GM12873 (cell line): Measurements from ENCODE around the gene PTPRR.

ENCODE experiments used
- TF ChIP-seq, protein P1 (sequence below): IDR thresholded peaks from 2 replicates; pipeline ENCODE4 v1.5.1; 2012; ENCODE audit warnings: low read depth, mild to moderate bottlenecking, moderate library complexity, low read length, control low read depth; ENCODE audit not compliant: insufficient read depth; ENCODE audit errors: missing control alignments

The PTPRR gene

DNA sequence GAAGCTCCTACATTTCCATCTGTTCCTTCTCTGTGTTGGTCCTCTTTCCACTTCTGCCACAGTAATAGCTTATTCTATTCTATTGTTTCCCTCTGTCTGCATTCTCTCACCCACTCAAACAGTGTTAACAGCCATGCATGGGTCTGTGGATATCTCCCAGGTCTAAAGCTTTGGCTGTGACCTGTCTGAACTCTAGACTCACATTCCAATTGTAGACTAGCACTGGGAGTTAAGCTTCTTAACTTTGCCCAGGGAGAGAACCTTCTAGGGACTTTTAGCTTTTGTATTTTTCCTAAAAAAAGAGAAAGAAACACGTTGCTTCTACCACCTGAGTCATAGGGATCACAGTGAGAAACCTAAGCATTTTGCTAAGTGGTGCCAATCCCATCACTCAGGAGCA, 36.7 kb downstream of the PTPRR start:
- TF ChIP-seq, protein P1, sequence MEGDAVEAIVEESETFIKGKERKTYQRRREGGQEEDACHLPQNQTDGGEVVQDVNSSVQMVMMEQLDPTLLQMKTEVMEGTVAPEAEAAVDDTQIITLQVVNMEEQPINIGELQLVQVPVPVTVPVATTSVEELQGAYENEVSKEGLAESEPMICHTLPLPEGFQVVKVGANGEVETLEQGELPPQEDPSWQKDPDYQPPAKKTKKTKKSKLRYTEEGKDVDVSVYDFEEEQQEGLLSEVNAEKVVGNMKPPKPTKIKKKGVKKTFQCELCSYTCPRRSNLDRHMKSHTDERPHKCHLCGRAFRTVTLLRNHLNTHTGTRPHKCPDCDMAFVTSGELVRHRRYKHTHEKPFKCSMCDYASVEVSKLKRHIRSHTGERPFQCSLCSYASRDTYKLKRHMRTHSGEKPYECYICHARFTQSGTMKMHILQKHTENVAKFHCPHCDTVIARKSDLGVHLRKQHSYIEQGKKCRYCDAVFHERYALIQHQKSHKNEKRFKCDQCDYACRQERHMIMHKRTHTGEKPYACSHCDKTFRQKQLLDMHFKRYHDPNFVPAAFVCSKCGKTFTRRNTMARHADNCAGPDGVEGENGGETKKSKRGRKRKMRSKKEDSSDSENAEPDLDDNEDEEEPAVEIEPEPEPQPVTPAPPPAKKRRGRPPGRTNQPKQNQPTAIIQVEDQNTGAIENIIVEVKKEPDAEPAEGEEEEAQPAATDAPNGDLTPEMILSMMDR: no peak

DNA sequence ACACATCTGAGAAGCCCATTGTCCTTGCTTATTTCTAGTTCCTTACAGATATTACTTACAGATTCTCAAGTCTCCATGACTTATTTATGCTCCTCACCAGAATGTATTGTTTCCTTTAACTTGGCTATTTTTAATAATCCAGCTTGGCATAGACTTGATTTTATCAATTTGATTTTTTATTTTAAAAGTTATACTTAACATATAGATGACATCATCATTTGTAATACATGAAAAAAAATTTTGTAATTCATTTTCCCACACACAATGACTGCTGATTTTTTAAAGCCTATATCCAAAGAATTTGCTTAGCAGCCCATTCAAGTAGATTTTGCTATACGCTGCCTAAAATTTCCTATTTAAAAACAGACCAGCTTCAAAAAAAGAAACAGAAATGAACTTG, 39.8 kb downstream of the PTPRR start:
- TF ChIP-seq, protein P1: no peak

GRCh38 chr12:70876952-70877351, 43.6 kb downstream of the PTPRR start:
- TF ChIP-seq, protein P1: no peak

- TF ChIP-seq, protein P1: no peak
These were observed 44.9 kb downstream of the PTPRR start for GRCh38 chr12:70875628-70876027.

GRCh38 chr12:70854881-70855568, 65.5 kb downstream of the PTPRR start:
- TF ChIP-seq, protein P1: no peak

DNA sequence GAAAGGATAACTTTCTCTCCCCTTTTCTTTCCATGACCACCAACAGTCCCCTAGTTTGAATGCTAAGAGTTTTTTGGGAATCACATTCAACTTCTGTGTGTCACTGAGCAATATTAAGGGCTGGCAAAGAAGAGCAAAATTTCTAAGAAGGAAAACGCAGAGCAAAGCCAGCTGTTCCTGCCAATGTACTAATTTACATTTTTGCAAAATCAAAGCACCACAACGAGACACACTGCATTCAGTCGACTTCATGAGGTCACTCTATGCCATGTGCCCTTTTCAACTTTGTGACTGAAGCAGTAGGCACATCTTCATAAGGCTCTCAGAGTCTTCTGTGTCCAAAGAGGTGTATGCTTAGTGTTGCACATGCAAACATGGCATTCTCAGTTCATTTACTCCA, 66.4 kb downstream of the PTPRR start:
- TF ChIP-seq, protein P1: no peak

GRCh38 chr12:70853326-70853725, 67.2 kb downstream of the PTPRR start:
- TF ChIP-seq, protein P1: no peak
